Panc1 (cell line): ENCODE results near the gene PRR5L. TPM values are rescaled to one million over a fixed set of nuclear protein-coding genes. Genes with fewer than 3 reads are reported as not detected.

Source experiments
- ATAC-seq: fragments of 200-7000 bp; cut with Tn5 transposase; 2 replicates; pipeline ENCODE4 v1.9.1; 2020; ENCODE audit warnings: mild to moderate bottlenecking, moderate library complexity
- BruUV-seq: library from RNA; stranded (reverse); fragments of 400-500 nt; replicated peaks from 2 replicates; lab custom pipeline; 2021; lab: Mats Ljungman, UMichigan
- CTCF ChIA-PET: fragments of 300-600 bp; sonication (Branson Sonifier 250); formaldehyde crosslinking; loops from one replicate; lab custom pipeline; 2022; ENCODE audit warnings: antibody characterized with exemption; lab: Charles Lee
- POLR2A ChIA-PET: fragments of 300-600 bp; sonication (Branson Sonifier 250); formaldehyde crosslinking; loops from one replicate; lab custom pipeline; 2022; ENCODE audit warnings: antibody characterized with exemption; lab: Charles Lee
- DNase-seq: peaks from one replicate; pipeline ENCODE4 v3.0.0-alpha.2; 2010; ENCODE audit warnings: low read depth, low spot score
- H3K27ac ChIP-seq: 2 replicates; pipeline ENCODE4 v1.5.1; 2011; ENCODE audit warnings: mild to moderate bottlenecking, low read length, inconsistent platforms
- H3K27me3 ChIP-seq: fragments of 200-500 bp; sonication (Bioruptor generic); 2 replicates; pipeline ENCODE4 v1.6.0; 2014; ENCODE audit warnings: low read length, inconsistent platforms; ENCODE audit not compliant: control insufficient read depth, insufficient read depth
- H3K36me3 ChIP-seq: fragments of 200-500 bp; sonication (Bioruptor generic); 2 replicates; pipeline ENCODE4 v1.5.1; 2014; ENCODE audit warnings: inconsistent platforms, mild to moderate bottlenecking, low read length, moderate library complexity; ENCODE audit not compliant: control insufficient read depth, insufficient read depth
- H3K4me1 ChIP-seq: 2 replicates; pipeline ENCODE4 v1.5.1; 2011; ENCODE audit warnings: inconsistent platforms, mild to moderate bottlenecking, low read length, moderate library complexity; ENCODE audit not compliant: control insufficient read depth, insufficient read depth
- H3K4me3 ChIP-seq, 2 experiments: 2 replicates each; pipeline ENCODE4 v1.5.1; 2011 to 2012; ENCODE audit warnings: low read depth in 2 of 2, low read length in 2 of 2, mild to moderate bottlenecking in 2 of 2, inconsistent platforms in 1 of 2, moderate library complexity in 1 of 2
- H3K9me3 ChIP-seq: fragments of 200-500 bp; sonication (Bioruptor generic); 2 replicates; pipeline ENCODE4 v1.5.1; 2014; ENCODE audit warnings: low read depth, mild to moderate bottlenecking, inconsistent platforms, low read length, moderate library complexity; ENCODE audit not compliant: control insufficient read depth, insufficient read depth
- POLR2AphosphoS5 ChIP-seq: IDR thresholded peaks from 2 replicates; pipeline ENCODE4 v1.6.1; 2012; ENCODE audit warnings: mild to moderate bottlenecking, low read depth, low read length, moderate library complexity
- SIN3A ChIP-seq: IDR thresholded peaks from 2 replicates; pipeline ENCODE4 v1.6.1; 2012; ENCODE audit warnings: low read depth, mild to moderate bottlenecking, low read length, moderate library complexity, borderline replicate concordance; ENCODE audit not compliant: insufficient read depth
- TCF7L2 ChIP-seq: IDR thresholded peaks from 2 replicates; pipeline ENCODE4 v1.6.1; 2011; ENCODE audit warnings: mild to moderate bottlenecking, low read depth, low read length, inconsistent platforms
- in situ Hi-C: cut with HindIII; loops from 2 replicates; pipeline ENCODE4 v1.10.0; 2016; ENCODE audit warnings: low sequenced_read_pairs, low pct_unique_long_range_greater_than_20kb
- intact Hi-C: fragments of 100-400 bp; cut with micrococcal nuclease; formaldehyde crosslinking; loops from one replicate; pipeline ENCODE4 v1.10.0; 2022; ENCODE audit not compliant: unreplicated experiment
- total RNA-seq: library from RNA; stranded (reverse); gene quantifications from one replicate; pipeline ENCODE4 v1.2.1, GENCODE V29; 2021; ENCODE audit not compliant: unreplicated experiment
- TF ChIP-seq, protein P1 (sequence below): fragments of 450-650 bp; IDR thresholded peaks from 2 replicates; pipeline ENCODE4 v1.5.1; 2017; ENCODE audit warnings: mild to moderate bottlenecking
- TF ChIP-seq, protein P2 (sequence below), 2 experiments: IDR thresholded peaks; 2 replicates each; pipeline ENCODE4 v1.6.1; 2011 to 2012; ENCODE audit warnings: low read depth in 2 of 2, control low read depth in 1 of 2, low read length in 1 of 2, mild to moderate bottlenecking in 1 of 2, moderate library complexity in 1 of 2; ENCODE audit not compliant: insufficient read depth in 1 of 2

Gene PRR5L
- total RNA-seq, 1 experiment from 2014 or later, result 0.36 TPM

DNA sequence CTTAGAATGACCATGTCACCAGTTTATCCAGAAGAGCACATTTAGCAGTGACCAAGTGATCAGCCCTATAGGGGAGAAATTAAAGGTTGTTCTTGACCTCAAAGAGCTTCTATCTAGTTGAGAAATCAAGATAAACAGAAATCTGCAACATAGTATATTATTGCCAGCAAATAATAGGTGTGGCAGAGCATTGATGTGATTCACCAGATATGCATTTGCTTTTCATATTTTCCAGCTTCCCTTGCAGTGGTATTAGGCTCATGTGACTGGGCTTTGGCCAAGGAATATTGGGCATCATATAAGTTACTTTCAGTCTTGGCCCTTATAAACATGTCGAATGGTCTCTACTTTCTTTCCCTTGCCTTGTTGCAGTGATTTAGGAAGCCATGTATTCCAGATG lies 41.4 kb upstream of the PRR5L start:
- no peaks in the 10 kb centered on the region for H3K27me3 ChIP-seq
- in situ Hi-C loops (no loop called here), intact Hi-C loops (loop anchor here (10.0 kb wide), 1 partner anchor 100 kb away; no protein-coding TSS in a partner anchor)
- TF ChIP-seq TCF7L2 (no peak), POLR2AphosphoS5 (no peak), SIN3A (no peak)
- TF ChIP-seq, protein P1, sequence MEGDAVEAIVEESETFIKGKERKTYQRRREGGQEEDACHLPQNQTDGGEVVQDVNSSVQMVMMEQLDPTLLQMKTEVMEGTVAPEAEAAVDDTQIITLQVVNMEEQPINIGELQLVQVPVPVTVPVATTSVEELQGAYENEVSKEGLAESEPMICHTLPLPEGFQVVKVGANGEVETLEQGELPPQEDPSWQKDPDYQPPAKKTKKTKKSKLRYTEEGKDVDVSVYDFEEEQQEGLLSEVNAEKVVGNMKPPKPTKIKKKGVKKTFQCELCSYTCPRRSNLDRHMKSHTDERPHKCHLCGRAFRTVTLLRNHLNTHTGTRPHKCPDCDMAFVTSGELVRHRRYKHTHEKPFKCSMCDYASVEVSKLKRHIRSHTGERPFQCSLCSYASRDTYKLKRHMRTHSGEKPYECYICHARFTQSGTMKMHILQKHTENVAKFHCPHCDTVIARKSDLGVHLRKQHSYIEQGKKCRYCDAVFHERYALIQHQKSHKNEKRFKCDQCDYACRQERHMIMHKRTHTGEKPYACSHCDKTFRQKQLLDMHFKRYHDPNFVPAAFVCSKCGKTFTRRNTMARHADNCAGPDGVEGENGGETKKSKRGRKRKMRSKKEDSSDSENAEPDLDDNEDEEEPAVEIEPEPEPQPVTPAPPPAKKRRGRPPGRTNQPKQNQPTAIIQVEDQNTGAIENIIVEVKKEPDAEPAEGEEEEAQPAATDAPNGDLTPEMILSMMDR, result no peak
- TF ChIP-seq, protein P2, sequence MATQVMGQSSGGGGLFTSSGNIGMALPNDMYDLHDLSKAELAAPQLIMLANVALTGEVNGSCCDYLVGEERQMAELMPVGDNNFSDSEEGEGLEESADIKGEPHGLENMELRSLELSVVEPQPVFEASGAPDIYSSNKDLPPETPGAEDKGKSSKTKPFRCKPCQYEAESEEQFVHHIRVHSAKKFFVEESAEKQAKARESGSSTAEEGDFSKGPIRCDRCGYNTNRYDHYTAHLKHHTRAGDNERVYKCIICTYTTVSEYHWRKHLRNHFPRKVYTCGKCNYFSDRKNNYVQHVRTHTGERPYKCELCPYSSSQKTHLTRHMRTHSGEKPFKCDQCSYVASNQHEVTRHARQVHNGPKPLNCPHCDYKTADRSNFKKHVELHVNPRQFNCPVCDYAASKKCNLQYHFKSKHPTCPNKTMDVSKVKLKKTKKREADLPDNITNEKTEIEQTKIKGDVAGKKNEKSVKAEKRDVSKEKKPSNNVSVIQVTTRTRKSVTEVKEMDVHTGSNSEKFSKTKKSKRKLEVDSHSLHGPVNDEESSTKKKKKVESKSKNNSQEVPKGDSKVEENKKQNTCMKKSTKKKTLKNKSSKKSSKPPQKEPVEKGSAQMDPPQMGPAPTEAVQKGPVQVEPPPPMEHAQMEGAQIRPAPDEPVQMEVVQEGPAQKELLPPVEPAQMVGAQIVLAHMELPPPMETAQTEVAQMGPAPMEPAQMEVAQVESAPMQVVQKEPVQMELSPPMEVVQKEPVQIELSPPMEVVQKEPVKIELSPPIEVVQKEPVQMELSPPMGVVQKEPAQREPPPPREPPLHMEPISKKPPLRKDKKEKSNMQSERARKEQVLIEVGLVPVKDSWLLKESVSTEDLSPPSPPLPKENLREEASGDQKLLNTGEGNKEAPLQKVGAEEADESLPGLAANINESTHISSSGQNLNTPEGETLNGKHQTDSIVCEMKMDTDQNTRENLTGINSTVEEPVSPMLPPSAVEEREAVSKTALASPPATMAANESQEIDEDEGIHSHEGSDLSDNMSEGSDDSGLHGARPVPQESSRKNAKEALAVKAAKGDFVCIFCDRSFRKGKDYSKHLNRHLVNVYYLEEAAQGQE (IDR thresholded peaks at IDR 0.05; ENCODE audit: insufficient read depth in 1 of 2, low read depth in 2 of 2, low read length in 1 of 2), result no peak
- H3K4me3 ChIP-seq, result no peak overlapping the region
- H3K9me3 ChIP-seq, result no peaks in the 10 kb centered on the region
- DNase-seq, result no peak
- CTCF ChIA-PET, result no interaction called here
- POLR2A ChIA-PET, result no interaction called here
- no peaks in the 10 kb centered on the region for H3K36me3 ChIP-seq
- H3K4me1 ChIP-seq, result no peaks in the 10 kb centered on the region
- no peak overlapping the region for H3K27ac ChIP-seq
- no peak for ATAC-seq
- BruUV-seq, result no TSS peak

DNA sequence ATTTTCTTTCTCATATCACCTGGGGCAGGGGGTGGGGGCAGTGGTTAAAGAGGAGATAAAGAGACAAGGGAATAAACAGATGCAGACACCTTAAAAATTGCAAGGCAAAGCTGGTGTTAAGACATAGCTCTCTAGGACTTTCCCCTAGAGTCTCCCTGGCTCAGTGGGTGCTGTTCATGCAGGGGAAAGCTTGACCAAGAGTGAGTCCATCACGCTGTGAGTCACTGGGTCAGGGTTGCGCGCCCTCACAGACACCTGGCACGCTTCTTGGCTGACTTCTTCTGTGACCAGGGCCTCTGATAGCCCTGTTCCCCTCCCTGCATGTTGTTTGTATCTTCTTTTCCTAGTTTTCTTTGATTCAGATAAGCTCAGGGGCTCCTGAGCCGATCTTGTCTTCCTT lies 38.7 kb upstream of the PRR5L start:
- H3K36me3 ChIP-seq, result no peaks in the 10 kb centered on the region
- no peaks in the 10 kb centered on the region for H3K9me3 ChIP-seq
- no TSS peak for BruUV-seq
- ChIA-PET CTCF (interaction anchor here (2.7 kb wide), 1 partner anchor 435 kb away, joined by 32 read pairs; no protein-coding TSS in a partner anchor), POLR2A (no interaction called here)
- in situ Hi-C loops (no loop called here), intact Hi-C loops (loop anchor here (10.0 kb wide), 1 partner anchor 103 kb away; no protein-coding TSS in a partner anchor)
- no peak for ATAC-seq
- H3K27ac ChIP-seq, result no peak overlapping the region
- TF ChIP-seq SIN3A (no peak), POLR2AphosphoS5 (no peak), TCF7L2 (no peak)
- TF ChIP-seq, protein P1, result no peak
- TF ChIP-seq, protein P2 (IDR thresholded peaks at IDR 0.05; ENCODE audit: insufficient read depth in 1 of 2, low read depth in 2 of 2, low read length in 1 of 2), result no peak
- H3K4me1 ChIP-seq, result no peaks in the 10 kb centered on the region
- no peaks in the 10 kb centered on the region for H3K27me3 ChIP-seq
- no peak for DNase-seq
- H3K4me3 ChIP-seq, result no peak overlapping the region
